OCI-LY3 (cell line): ENCODE results near the gene RPL38.
"Not testable (repeated sequence)": the region's sequence is repeated elsewhere in the genome, so short reads cannot be mapped to it uniquely, and the experiment has no call there.

Source experiments
- H2AFZ ChIP-seq: fragments of 200-600, 300-600 bp; shearing (Covaris generic); 2 replicates; pipeline ENCODE4 v1.6.0; 2014; ENCODE audit warnings: antibody characterized with exemption, low read depth, low read length
- H3K27ac ChIP-seq: fragments of 200-600, 300-600 bp; sonication (generic); 2 replicates; pipeline ENCODE4 v1.5.1; 2014; ENCODE audit warnings: mild to moderate bottlenecking, low read length, moderate library complexity, mixed read lengths
- H3K27me3 ChIP-seq: fragments of 200-600, 300-600 bp; sonication (generic); 2 replicates; pipeline ENCODE4 v1.6.1; 2014; ENCODE audit warnings: low read depth, low read length, mixed read lengths
- H3K36me3 ChIP-seq: fragments of 200-600, 300-600 bp; sonication (generic); replicated peaks from 2 replicates; pipeline ENCODE3; 2014; ENCODE audit warnings: low read depth, low read length, mixed read lengths
- H3K4me1 ChIP-seq: fragments of 300-600, 200-600 bp; sonication (generic); 2 replicates; pipeline ENCODE4 v1.6.1; 2014; ENCODE audit warnings: low read length, mixed read lengths
- H3K4me2 ChIP-seq: fragments of 200-600, 300-600 bp; sonication (generic); 2 replicates; pipeline ENCODE4 v1.6.1; 2014; ENCODE audit warnings: low read length, mixed read lengths
- H3K4me3 ChIP-seq: fragments of 300-600, 200-600 bp; sonication (generic); 2 replicates; pipeline ENCODE4 v1.5.1; 2014; ENCODE audit warnings: antibody characterized with exemption, mild to moderate bottlenecking, low read length, moderate library complexity
- H3K79me2 ChIP-seq: fragments of 300-600, 200-600 bp; shearing (Covaris generic); 2 replicates; pipeline ENCODE4 v1.6.1; 2014; ENCODE audit warnings: mild to moderate bottlenecking, low read length, mixed read lengths
- H3K9ac ChIP-seq: fragments of 300-600, 200-600 bp; shearing (Covaris generic); 2 replicates; pipeline ENCODE4 v1.6.0; 2014; ENCODE audit warnings: mild to moderate bottlenecking, low read length, moderate library complexity
- H3K9me3 ChIP-seq: fragments of 200-600, 300-600 bp; shearing (Covaris generic); 2 replicates; pipeline ENCODE4 v1.6.1; 2014; ENCODE audit warnings: low read length, mixed read lengths; ENCODE audit not compliant: insufficient read depth
- H4K20me1 ChIP-seq: fragments of 200-600, 300-600 bp; sonication (generic); 2 replicates; pipeline ENCODE4 v1.6.1; 2016; ENCODE audit warnings: low read length, mixed read lengths; ENCODE audit not compliant: insufficient read depth
- CTCF ChIP-seq: fragments of 200-600, 300-600 bp; sonication (generic); IDR thresholded peaks from 2 replicates; pipeline ENCODE4 v1.5.1; 2014; ENCODE audit warnings: antibody characterized with exemption, low read length, low read depth
- EZH2phosphoT487 ChIP-seq: fragments of 200-600 bp; shearing (Covaris generic); IDR thresholded peaks from 2 replicates; pipeline ENCODE4 v1.6.1; 2018; ENCODE audit warnings: antibody characterized with exemption, mixed run types, low read depth

The RPL38 gene

GRCh38 chr17:74187761-74188160, 15.7 kb upstream of the RPL38 start:
- H3K27ac ChIP-seq, result no peak overlapping the region
- H3K4me1 ChIP-seq, result no peaks in the 10 kb centered on the region
- H3K79me2 ChIP-seq, result no peaks in the 10 kb centered on the region
- no peaks in the 10 kb centered on the region for H3K36me3 ChIP-seq
- H3K27me3 ChIP-seq, result no peaks in the 10 kb centered on the region; the same call in 1 of the 2 replicates
- H3K9me3 ChIP-seq, result no peaks in the 10 kb centered on the region
- no peak overlapping the region for H2AFZ ChIP-seq
- no peak overlapping the region for H3K4me2 ChIP-seq
- H4K20me1 ChIP-seq, result peaks cover 4% of the 10 kb centered on the region; the same call in 1 of the 2 replicates
- TF ChIP-seq CTCF, result no peak
- H3K9ac ChIP-seq, result no peak overlapping the region
- H3K4me3 ChIP-seq, result no peak overlapping the region

- H3K4me3 ChIP-seq, H3K9me3 ChIP-seq, H3K79me2 ChIP-seq, H3K4me2 ChIP-seq, H3K9ac ChIP-seq, H3K27ac ChIP-seq, H3K36me3 ChIP-seq, H4K20me1 ChIP-seq, H2AFZ ChIP-seq, H3K4me1 ChIP-seq, H3K27me3 ChIP-seq: not testable (repeated sequence)
Measured at GRCh38 chr17:74188687-74189086, 14.8 kb upstream of the RPL38 start.

GRCh38 chr17:74190154-74190553, 13.3 kb upstream of the RPL38 start:
- Histone ChIP-seq H3K27me3 (peaks cover 9% of the 10 kb centered on the region; the same call in 1 of the 2 replicates), H2AFZ (no peak overlapping the region), H3K9ac (no peak overlapping the region), H4K20me1 (peaks cover 4% of the 10 kb centered on the region; the same call in 1 of the 2 replicates), H3K9me3 (no peaks in the 10 kb centered on the region), H3K4me3 (no peak overlapping the region), H3K79me2 (no peaks in the 10 kb centered on the region), H3K4me2 (no peak overlapping the region), H3K36me3 (no peaks in the 10 kb centered on the region), H3K4me1 (no peaks in the 10 kb centered on the region), H3K27ac (no peak overlapping the region)
- TF ChIP-seq CTCF, result no peak
- TF ChIP-seq EZH2phosphoT487, result no peak

GRCh38 chr17:74190807-74191406, 12.6 kb upstream of the RPL38 start:
- H3K27ac ChIP-seq, result no peak overlapping the region
- peaks cover 9% of the 10 kb centered on the region; the same call in 1 of the 2 replicates for H3K27me3 ChIP-seq
- no peaks in the 10 kb centered on the region for H3K9me3 ChIP-seq
- H3K4me1 ChIP-seq, result no peaks in the 10 kb centered on the region
- H3K4me2 ChIP-seq, result no peak overlapping the region
- no peak overlapping the region for H3K9ac ChIP-seq
- H4K20me1 ChIP-seq, result peaks cover 4% of the 10 kb centered on the region; the same call in 1 of the 2 replicates
- no peak overlapping the region for H3K4me3 ChIP-seq
- TF ChIP-seq EZH2phosphoT487, result no peak
- no peak for TF ChIP-seq CTCF
- H2AFZ ChIP-seq, result no peak overlapping the region
- no peaks in the 10 kb centered on the region for H3K36me3 ChIP-seq
- no peaks in the 10 kb centered on the region for H3K79me2 ChIP-seq
